Measurements from ENCODE around the gene ZNF135.

ZNF135 gene

GRCh38 chr19:58059003-58059670, at the start of gene ZNF135:
ZNF135 (plus strand) TSS chr19:58059282; CDS start chr19:58060003, 721 bp downstream.
- ChIA-PET POLR2A (interaction anchor here (0.6 to 2.3 kb wide), 4 partner anchors 57 to 383 kb away, joined by 3 to 12 read pairs (median 4); partner anchors contain the start of genes ZNF274 and ZNF606), CTCF (no interaction called here)
- Histone ChIP-seq H3K27ac (ENCODE audit: extremely low read depth, low read depth, low read length) (no peak within 1 kb of the TSS; the same call in 1 of the 2 replicates), H3K36me3 (ENCODE audit: control insufficient read depth in 2 of 2, insufficient read depth in 1 of 2, low read length in 2 of 2) (no peaks in the 10 kb centered on the region), H3K4me3 (ENCODE audit: low read depth, low read length) (peak within 1 kb of the TSS; percentile 44), H3K4me1 (ENCODE audit: control insufficient read depth, insufficient read depth, low read length) (no peaks in the 10 kb centered on the region), H3K9me3 (ENCODE audit: control insufficient read depth, insufficient read depth, low read depth, low read length) (no peaks in the 10 kb centered on the region)
- no peak for TF ChIP-seq CTCF (tag by site-specific recombination; IDR thresholded peaks at IDR 0.05)
- TF ChIP-seq ZNF24 (tag by site-specific recombination; IDR thresholded peaks at IDR 0.05): no peak
- TF ChIP-seq ZFHX2 (tag by site-specific recombination; conservative IDR thresholded peaks at IDR 0.05): no peak
- no peak for TF ChIP-seq SALL2 (tag by site-specific recombination; IDR thresholded peaks at IDR 0.05; ENCODE audit: borderline replicate concordance)
- TF ChIP-seq ZBTB6 (tag by site-specific recombination; IDR thresholded peaks at IDR 0.05): no peak
- no peak for TF ChIP-seq ZBTB26 (tag by site-specific recombination; optimal IDR thresholded peaks at IDR 0.05)
- peak; percentile 45; the same call in 1 of the 2 replicates for TF ChIP-seq PBX3 (CRISPR knock-in tag; IDR thresholded peaks at IDR 0.05)
- no peak for TF ChIP-seq ZNF155 (tag by site-specific recombination; IDR thresholded peaks at IDR 0.05)
- no peak for TF ChIP-seq ZNF560 (tag by site-specific recombination; IDR thresholded peaks at IDR 0.05; ENCODE audit: borderline replicate concordance)

GRCh38 chr19:58009301-58009665, 49.8 kb upstream of the ZNF135 start:
- ChIA-PET CTCF (no interaction called here), POLR2A (interaction anchor here (0.6 kb wide), 1 partner anchor 198 kb away, joined by 4 read pairs; no protein-coding TSS in a partner anchor)
- no peak overlapping the region for H3K27ac ChIP-seq (ENCODE audit: extremely low read depth, low read depth, low read length)
- TF ChIP-seq ZBTB17 (tag by site-specific recombination; IDR thresholded peaks at IDR 0.05) (0 out of 2 replicates have a peak, but pooled peaks have one; percentile 38), ZNF175 (tag by site-specific recombination; IDR thresholded peaks at IDR 0.05) (no peak)
- peaks cover 4 to 27% of the 10 kb centered on the region in 2 experiments; a peak in 2 of 3 replicates for H3K36me3 ChIP-seq (ENCODE audit: control insufficient read depth in 2 of 2, insufficient read depth in 1 of 2, low read length in 2 of 2)
- H3K4me1 ChIP-seq (ENCODE audit: control insufficient read depth, insufficient read depth, low read length): no peaks in the 10 kb centered on the region
- H3K4me3 ChIP-seq (ENCODE audit: low read depth, low read length): peak overlapping the region; percentile 56
- no peaks in the 10 kb centered on the region; the same call in none of the 2 replicates for H3K9me3 ChIP-seq (ENCODE audit: control insufficient read depth, insufficient read depth, low read depth, low read length)

- no peaks in the 10 kb centered on the region; the same call in none of the 2 replicates for H3K9me3 ChIP-seq (ENCODE audit: control insufficient read depth, insufficient read depth, low read depth, low read length)
- peaks cover 4 to 22% of the 10 kb centered on the region in 2 experiments; a peak in 1 of 3 replicates for H3K36me3 ChIP-seq (ENCODE audit: control insufficient read depth in 2 of 2, insufficient read depth in 1 of 2, low read length in 2 of 2)
- peak overlapping the region; percentile 56 for H3K4me3 ChIP-seq (ENCODE audit: low read depth, low read length)
- TF ChIP-seq ZBTB26 (tag by site-specific recombination; optimal IDR thresholded peaks at IDR 0.05) (peak; percentile 52), ATF2 (tag by site-specific recombination; IDR thresholded peaks at IDR 0.05; ENCODE audit: low read depth) (peak; percentile 81), BCL6B (tag by site-specific recombination; IDR thresholded peaks at IDR 0.05) (no peak)
- no peaks in the 10 kb centered on the region for H3K4me1 ChIP-seq (ENCODE audit: control insufficient read depth, insufficient read depth, low read length)
- ChIA-PET POLR2A (no interaction called here), CTCF (interaction anchor here (0.8 kb wide), 1 partner anchor 43 kb away, joined by 3 read pairs; no protein-coding TSS in a partner anchor)
- no peak overlapping the region for H3K27ac ChIP-seq (ENCODE audit: extremely low read depth, low read depth, low read length)
Measured at GRCh38 chr19:58009666-58010301, 49.3 kb upstream of the ZNF135 start.

All from HEK293 (cell line).